ENCODE results near the gene SYT12.

- TF ChIP-seq CTCF (IDR thresholded peaks at IDR 0.05) (no peak), ZFX (IDR thresholded peaks at IDR 0.05; ENCODE audit: borderline replicate concordance) (no peak)
These were observed 6.4 kb upstream of the SYT12 start for GRCh38 chr11:67016550-67016949.

Measured in 22Rv1 (cell line).